GM21526 (cell line): Measurements from ENCODE around the gene MXI1.
"Not testable (repeated sequence)": the region's sequence is repeated elsewhere in the genome, so short reads cannot be mapped to it uniquely, and the experiment has no call there.

Experiments used
- ATAC-seq: cut with Tn5 transposase; IDR thresholded peaks from one replicate; pipeline ENCODE4 v1.9.1; 2021; ENCODE audit warnings: moderate library complexity; ENCODE audit not compliant: unreplicated experiment, low FRiP score

The MXI1 gene

GRCh38 chr10:110179220-110179619 lies 28.2 kb upstream of the MXI1 start:
- ATAC-seq, result no peak

- ATAC-seq, result no peak
Observed at GRCh38 chr10:110181451-110181850, 26.0 kb upstream of the MXI1 start.

DNA sequence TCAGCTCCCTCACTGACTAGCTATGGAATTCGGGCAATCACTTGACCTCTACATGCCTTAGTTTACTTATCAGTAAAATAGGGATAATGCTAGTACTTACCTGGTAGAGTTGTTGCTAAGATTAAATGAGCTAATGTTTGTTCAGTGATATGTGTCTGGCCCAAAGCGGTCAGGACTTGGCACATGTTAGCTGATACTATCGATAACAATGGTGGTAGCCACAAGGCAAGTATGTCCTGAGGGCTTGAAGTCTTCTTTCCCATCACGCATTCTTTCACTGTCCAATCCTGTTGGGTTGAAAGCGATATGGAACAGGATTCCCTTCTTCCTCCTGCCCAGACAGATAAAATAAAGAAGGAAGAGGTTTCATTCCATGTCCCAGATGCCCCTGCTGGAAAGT lies 25.5 kb upstream of the MXI1 start:
- ATAC-seq, result no peak

- no peak for ATAC-seq
Observed at GRCh38 chr10:110184398-110184797, 23.0 kb upstream of the MXI1 start.

DNA sequence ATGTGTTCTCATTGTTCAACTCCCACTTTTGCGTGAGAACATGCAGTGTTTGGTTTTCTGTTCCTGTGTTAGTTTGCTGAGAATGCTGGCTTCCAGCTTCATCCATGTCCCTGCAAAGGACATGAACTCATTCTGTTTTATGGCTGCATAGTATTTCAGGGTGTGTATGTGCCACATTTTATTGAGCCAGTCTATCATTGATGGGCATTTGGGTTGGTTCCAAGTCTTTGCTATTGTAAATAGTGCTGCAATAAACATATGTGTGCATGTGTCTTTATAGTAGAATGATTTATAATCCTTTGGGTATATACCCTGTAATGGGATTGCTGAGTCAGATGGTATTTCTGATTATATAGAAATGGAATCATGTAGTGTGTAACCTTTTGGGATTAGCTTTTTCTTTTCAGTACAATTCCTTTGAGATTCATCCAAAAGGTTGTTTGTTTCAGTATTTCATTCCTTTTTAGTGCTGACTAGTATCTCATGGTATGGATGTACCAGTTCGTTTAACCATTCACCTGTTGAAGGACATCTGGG lies 21.7 kb upstream of the MXI1 start:
- not testable (repeated sequence) for ATAC-seq

- ATAC-seq, result no peak
Observed at GRCh38 chr10:110190170-110190569, 17.2 kb upstream of the MXI1 start.

GRCh38 chr10:110192552-110192951 lies 14.9 kb upstream of the MXI1 start:
- peak; percentile 69 for ATAC-seq

- ATAC-seq, result no peak
Observed at GRCh38 chr10:110200503-110200902, 6.9 kb upstream of the MXI1 start.

- ATAC-seq, result not testable (repeated sequence)
Observed at GRCh38 chr10:110201046-110201445, 6.4 kb upstream of the MXI1 start.

- ATAC-seq, result no peak
Observed at GRCh38 chr10:110203500-110204455, 3.6 kb upstream of the MXI1 start.

DNA sequence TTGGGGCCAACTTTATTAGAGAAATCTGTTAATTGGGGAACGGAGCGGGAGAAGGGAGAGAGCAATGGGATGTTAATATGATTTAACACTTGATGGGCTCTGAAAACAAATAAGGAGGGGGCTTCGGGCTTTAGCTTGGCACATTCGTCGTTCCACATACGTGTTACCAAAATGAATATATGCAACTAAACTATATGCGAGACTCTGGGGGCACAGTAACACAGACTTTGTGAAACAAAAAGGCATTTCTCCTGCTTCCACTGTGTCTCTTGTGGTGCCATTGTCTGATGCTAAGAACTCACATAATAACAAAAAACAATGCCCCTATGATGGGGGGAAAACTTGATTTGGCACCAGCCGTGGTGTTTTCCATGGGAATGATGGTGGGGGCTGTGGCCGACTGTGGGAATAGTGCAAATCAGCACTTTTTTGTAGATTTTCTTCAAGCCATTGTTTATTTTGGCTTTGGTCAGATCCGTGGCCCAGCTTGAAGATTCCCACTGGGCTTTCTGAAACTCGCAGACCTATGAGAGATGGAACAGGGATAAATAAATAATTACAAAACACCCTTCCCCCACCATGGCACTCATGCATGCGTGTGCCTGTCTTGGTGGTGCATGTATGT lies 2.2 kb upstream of the MXI1 start:
- ATAC-seq, result no peak

DNA sequence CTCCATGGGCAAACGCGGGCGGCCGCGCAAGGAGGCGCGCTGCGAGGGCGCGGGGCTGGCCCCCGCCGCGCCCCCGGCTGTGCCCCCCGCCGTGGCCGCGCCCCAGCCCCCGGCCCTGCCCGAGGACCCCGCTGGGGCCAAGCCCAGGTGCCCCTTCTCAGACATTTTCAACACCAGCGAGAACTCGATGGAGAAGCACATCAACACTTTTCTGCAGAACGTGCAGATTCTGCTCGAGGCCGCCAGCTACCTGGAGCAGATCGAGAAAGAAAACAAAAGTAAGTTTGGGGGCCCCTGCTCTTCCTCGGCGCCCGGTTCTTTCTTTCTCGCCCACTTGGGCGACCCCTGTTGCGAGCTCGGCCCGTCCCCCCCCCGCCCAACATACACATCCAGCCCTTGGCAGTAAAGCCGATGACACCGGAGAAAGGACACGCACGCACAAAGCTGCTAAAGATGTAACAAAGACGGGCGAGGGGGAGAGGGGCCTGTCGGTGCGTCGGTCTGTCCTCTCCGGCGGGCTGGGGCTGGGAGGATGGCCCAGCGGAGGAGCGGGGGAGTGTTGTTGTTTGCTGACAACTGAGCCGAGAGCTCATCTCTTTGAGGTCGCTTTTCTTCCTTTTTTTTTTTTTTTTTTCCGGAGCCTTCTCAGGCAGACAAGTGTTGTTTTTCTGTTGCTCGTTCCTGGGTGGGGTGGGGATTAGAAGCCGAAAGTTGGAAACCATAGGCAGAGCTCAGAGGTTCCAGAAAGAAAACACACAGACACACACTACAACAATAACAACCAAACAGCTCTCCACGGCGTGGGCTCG lies 604 bp downstream of the MXI1 start:
- no peak for ATAC-seq

DNA sequence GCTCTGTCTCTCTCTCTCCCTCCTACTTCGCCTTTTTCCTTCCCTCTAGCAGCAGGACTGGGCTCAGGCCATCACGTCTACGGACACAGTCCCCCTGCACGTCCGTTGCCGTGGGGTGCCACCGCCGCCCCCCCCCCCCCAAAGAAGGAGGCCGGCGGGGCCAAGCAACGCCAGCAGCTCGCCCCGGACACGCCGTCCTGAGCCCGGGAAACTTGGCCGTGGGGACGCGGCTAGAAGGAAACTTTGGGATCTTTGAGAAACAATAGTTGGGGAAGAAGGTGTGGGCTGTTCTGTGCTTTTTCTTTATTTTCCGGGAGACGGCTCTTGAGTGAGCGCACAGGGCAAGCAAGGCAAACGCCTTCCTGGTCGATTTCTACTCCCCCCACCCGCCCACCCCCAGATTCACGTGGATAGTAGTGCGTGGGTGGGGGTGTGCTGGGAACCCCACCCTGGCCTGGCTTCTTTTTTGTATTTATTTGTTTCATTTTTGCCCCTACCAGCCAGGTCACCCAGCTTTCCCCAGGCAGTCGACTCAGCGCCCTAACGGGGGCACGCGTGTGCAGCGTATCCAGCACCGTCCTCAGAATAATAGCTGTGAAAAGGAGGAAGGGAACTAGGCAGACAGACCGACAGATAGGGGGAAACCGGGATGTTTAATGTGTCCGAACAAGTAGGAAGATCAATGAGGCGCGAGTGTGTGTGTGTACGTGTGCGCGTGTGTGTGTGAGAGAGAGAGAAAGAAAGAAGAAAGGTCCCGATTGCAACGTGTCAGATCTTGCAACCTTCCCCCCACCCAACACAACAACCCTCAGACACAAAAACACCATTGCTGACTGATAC lies 1.4 kb downstream of the MXI1 start:
- ATAC-seq, result no peak

DNA sequence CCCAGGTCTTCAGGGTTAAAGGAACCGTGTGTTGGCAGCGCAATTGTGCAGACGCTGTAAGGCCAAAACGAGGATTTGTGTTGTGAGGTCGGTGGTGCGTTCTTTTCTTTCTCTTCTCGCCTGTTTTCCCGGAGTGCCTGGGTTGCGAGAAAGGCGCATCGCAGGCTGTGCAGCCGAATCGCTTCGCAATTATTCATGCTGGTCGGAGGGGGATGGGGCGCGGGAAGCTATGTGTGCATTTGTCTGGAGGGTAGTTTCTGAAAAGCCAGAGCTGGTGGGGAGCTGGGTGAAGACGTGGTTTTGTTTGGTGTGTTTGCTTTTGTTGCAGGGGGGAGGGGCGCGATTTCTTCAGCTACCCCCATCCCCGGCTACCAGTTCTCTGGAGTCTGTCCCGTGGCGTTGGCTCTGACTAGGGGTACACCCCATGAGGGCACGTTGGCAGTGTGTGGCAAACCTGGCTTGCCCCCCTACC lies 2.1 kb downstream of the MXI1 start:
- ATAC-seq, result no peak

- ATAC-seq, result no peak
Observed at GRCh38 chr10:110209926-110210673, 2.7 kb downstream of the MXI1 start.

DNA sequence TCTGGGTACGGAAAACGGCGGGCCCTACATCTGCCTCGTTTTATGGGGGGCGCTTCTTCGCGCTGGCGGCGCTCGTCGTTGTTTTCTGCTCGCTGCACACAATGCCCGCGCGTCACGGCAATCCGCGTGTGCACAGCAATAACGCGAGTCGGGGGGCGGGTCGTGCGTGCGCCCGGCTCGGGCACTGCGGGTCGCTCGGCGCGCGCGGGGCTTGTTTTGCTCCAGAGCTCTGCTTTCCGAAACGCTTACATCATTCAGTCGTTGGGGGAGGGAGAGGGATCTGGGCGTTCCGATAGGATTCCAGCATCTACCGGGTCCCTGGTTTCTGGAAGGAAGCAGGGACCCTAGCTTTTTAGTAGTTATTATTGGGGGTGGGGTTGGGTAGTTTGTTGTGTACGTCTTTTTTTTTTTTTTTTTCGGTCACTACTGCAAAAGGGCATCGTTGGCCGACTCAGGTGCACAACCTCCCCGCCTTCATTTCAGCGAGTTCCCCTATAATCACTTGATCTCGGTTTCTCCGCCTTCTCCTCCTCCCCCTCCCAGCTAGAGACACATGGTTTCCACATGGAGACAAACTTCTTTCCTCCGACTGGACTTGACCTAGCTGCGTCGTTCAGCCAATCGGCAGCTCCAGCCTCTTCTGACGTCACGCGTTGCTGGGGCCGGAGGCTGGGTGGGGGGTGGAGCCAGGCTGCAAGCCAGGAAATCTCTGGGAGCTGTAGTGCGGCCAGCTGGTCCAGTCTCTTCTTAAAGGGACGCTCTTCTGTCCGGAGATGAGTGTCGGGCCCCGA lies 3.5 kb downstream of the MXI1 start:
- peak; percentile 80 for ATAC-seq

DNA sequence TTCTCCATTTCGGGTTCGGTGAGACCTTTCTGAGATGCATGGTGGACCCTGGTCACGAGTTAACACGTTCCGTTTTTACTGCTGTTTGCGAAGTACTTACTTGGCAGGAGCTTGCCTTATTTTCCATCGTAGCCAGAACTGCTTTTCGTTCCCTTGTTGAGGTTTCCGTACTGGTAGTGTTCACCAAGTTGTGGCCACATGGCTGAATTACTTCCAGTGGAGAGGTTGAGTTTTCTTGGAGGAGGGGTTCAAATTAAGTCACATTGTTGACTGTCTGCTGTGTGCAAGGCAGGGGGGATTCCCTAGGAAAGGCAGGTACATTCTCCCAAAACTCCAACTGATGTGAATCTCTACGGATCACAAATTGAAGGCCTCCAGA lies 4.0 kb downstream of the MXI1 start:
- ATAC-seq, result no peak
